ENCODE data around the gene ATP5ME. TPM values are rescaled to one million over a fixed set of nuclear protein-coding genes. Genes with fewer than 3 reads are reported as not detected.

ATP5ME gene
- 100 to 1,000 TPM; 539 to 570 TPM for polyA plus RNA-seq

GRCh38 chr4:674172-675035 is at the start of gene ATP5ME, which contains the start of gene MYL5:
TSS of gene ATP5ME (minus strand) at chr4:674276. CDS start at chr4:674247, 29 bp downstream.
TSS of gene MYL5 (plus strand) at chr4:674542. CDS start at chr4:678027, 3,485 bp downstream.
- Histone ChIP-seq H3K36me3 (ENCODE audit: control insufficient read depth in 2 of 2, insufficient read depth in 2 of 2, low read length in 1 of 2) (peaks cover 7 to 12% of the 10 kb centered on the region in 2 donors), H3K27ac (ENCODE audit: low read depth in 2 of 2, low read length in 1 of 2) (peak within 1 kb of the TSS; percentile 89 to 90), H3K4me1 (ENCODE audit: control insufficient read depth in 2 of 2, insufficient read depth in 2 of 2, low read length in 1 of 2) (peaks cover 5 to 29% of the 10 kb centered on the region in 2 donors), H3K4me3 (ENCODE audit: low read depth in 1 of 2, low read length in 2 of 2) (peak within 1 kb of the TSS; percentile 68 to 89), H3K27me3 (ENCODE audit: control insufficient read depth in 1 of 2, insufficient read depth in 2 of 2, low read length in 2 of 2) (no peaks in the 10 kb centered on the region), H3K9me3 (ENCODE audit: control insufficient read depth in 2 of 2, insufficient read depth in 1 of 2, low read depth in 1 of 2, low read length in 1 of 2) (no peaks in the 10 kb centered on the region)
- WGBS, 2 donors: 0 to 1% methylated on average over 68 to 84 of the region's 84 CpGs

- peaks cover 11 to 26% of the 10 kb centered on the region in 2 donors for H3K4me1 ChIP-seq (ENCODE audit: control insufficient read depth in 2 of 2, insufficient read depth in 2 of 2, low read length in 1 of 2)
- H3K27me3 ChIP-seq (ENCODE audit: control insufficient read depth in 1 of 2, insufficient read depth in 2 of 2, low read length in 2 of 2): no peaks in the 10 kb centered on the region
- H3K4me3 ChIP-seq (ENCODE audit: low read depth in 1 of 2, low read length in 2 of 2): no peak overlapping the region
- 98% methylated on average over 61 of the region's 61 CpGs for WGBS, 2 donors
- no peak overlapping the region for H3K27ac ChIP-seq (ENCODE audit: low read depth in 2 of 2, low read length in 1 of 2)
- peaks cover 0 to 16% of the 10 kb centered on the region in 2 donors for H3K36me3 ChIP-seq (ENCODE audit: control insufficient read depth in 2 of 2, insufficient read depth in 2 of 2, low read length in 1 of 2)
- peaks cover 0 to 2% of the 10 kb centered on the region in 2 donors for H3K9me3 ChIP-seq (ENCODE audit: control insufficient read depth in 2 of 2, insufficient read depth in 1 of 2, low read depth in 1 of 2, low read length in 1 of 2)
Observed at GRCh38 chr4:722851-723360, 48.8 kb upstream of the ATP5ME start.

GRCh38 chr4:722169-722725 is 48.2 kb upstream of the ATP5ME start:
- Histone ChIP-seq H3K27me3 (ENCODE audit: control insufficient read depth in 1 of 2, insufficient read depth in 2 of 2, low read length in 2 of 2) (no peaks in the 10 kb centered on the region), H3K27ac (ENCODE audit: low read depth in 2 of 2, low read length in 1 of 2) (peak overlapping the region in 1 of 2 donors; percentile 35), H3K9me3 (ENCODE audit: control insufficient read depth in 2 of 2, insufficient read depth in 1 of 2, low read depth in 1 of 2, low read length in 1 of 2) (peaks cover 0 to 2% of the 10 kb centered on the region in 2 donors), H3K36me3 (ENCODE audit: control insufficient read depth in 2 of 2, insufficient read depth in 2 of 2, low read length in 1 of 2) (peaks cover 0 to 19% of the 10 kb centered on the region in 2 donors), H3K4me1 (ENCODE audit: control insufficient read depth in 2 of 2, insufficient read depth in 2 of 2, low read length in 1 of 2) (peaks cover 14 to 26% of the 10 kb centered on the region in 2 donors), H3K4me3 (ENCODE audit: low read depth in 1 of 2, low read length in 2 of 2) (no peak overlapping the region)
- 95 to 97% methylated on average over 42 to 47 of the region's 47 CpGs for WGBS, 2 donors

- Histone ChIP-seq H3K4me1 (ENCODE audit: control insufficient read depth in 2 of 2, insufficient read depth in 2 of 2, low read length in 1 of 2) (peaks cover 14 to 26% of the 10 kb centered on the region in 2 donors), H3K36me3 (ENCODE audit: control insufficient read depth in 2 of 2, insufficient read depth in 2 of 2, low read length in 1 of 2) (peaks cover 0 to 19% of the 10 kb centered on the region in 2 donors), H3K27ac (ENCODE audit: low read depth in 2 of 2, low read length in 1 of 2) (peak overlapping the region; percentile 14 to 90), H3K4me3 (ENCODE audit: low read depth in 1 of 2, low read length in 2 of 2) (no peak overlapping the region), H3K27me3 (ENCODE audit: control insufficient read depth in 1 of 2, insufficient read depth in 2 of 2, low read length in 2 of 2) (no peaks in the 10 kb centered on the region), H3K9me3 (ENCODE audit: control insufficient read depth in 2 of 2, insufficient read depth in 1 of 2, low read depth in 1 of 2, low read length in 1 of 2) (peaks cover 0 to 2% of the 10 kb centered on the region in 2 donors)
- 69 to 73% methylated on average over 31 of the region's 31 CpGs for WGBS, 2 donors
Observed at GRCh38 chr4:721261-722168, 47.4 kb upstream of the ATP5ME start.

GRCh38 chr4:720111-720860 is 46.2 kb upstream of the ATP5ME start:
- Histone ChIP-seq H3K4me1 (ENCODE audit: control insufficient read depth in 2 of 2, insufficient read depth in 2 of 2, low read length in 1 of 2) (peaks cover 14 to 23% of the 10 kb centered on the region in 2 donors), H3K27me3 (ENCODE audit: control insufficient read depth in 1 of 2, insufficient read depth in 2 of 2, low read length in 2 of 2) (no peaks in the 10 kb centered on the region), H3K4me3 (ENCODE audit: low read depth in 1 of 2, low read length in 2 of 2) (no peak overlapping the region), H3K27ac (ENCODE audit: low read depth in 2 of 2, low read length in 1 of 2) (peak overlapping the region; percentile 54 to 90), H3K36me3 (ENCODE audit: control insufficient read depth in 2 of 2, insufficient read depth in 2 of 2, low read length in 1 of 2) (peaks cover 0 to 19% of the 10 kb centered on the region in 2 donors), H3K9me3 (ENCODE audit: control insufficient read depth in 2 of 2, insufficient read depth in 1 of 2, low read depth in 1 of 2, low read length in 1 of 2) (peaks cover 0 to 2% of the 10 kb centered on the region in 2 donors)
- 89 to 91% methylated on average over 59 of the region's 59 CpGs for WGBS, 2 donors

- Histone ChIP-seq H3K4me3 (ENCODE audit: low read depth in 1 of 2, low read length in 2 of 2) (no peak overlapping the region), H3K27ac (ENCODE audit: low read depth in 2 of 2, low read length in 1 of 2) (no peak overlapping the region), H3K27me3 (ENCODE audit: control insufficient read depth in 1 of 2, insufficient read depth in 2 of 2, low read length in 2 of 2) (no peaks in the 10 kb centered on the region), H3K36me3 (ENCODE audit: control insufficient read depth in 2 of 2, insufficient read depth in 2 of 2, low read length in 1 of 2) (peaks cover 0 to 25% of the 10 kb centered on the region in 2 donors), H3K9me3 (ENCODE audit: control insufficient read depth in 2 of 2, insufficient read depth in 1 of 2, low read depth in 1 of 2, low read length in 1 of 2) (peaks cover 0 to 2% of the 10 kb centered on the region in 2 donors), H3K4me1 (ENCODE audit: control insufficient read depth in 2 of 2, insufficient read depth in 2 of 2, low read length in 1 of 2) (peaks cover 14 to 23% of the 10 kb centered on the region in 2 donors)
- WGBS, 2 donors: 90 to 92% methylated on average over 8 of the region's 8 CpGs
Observed at GRCh38 chr4:718460-718859, 44.4 kb upstream of the ATP5ME start.

GRCh38 chr4:717601-718320 is 43.7 kb upstream of the ATP5ME start:
- H3K27ac ChIP-seq (ENCODE audit: low read depth in 2 of 2, low read length in 1 of 2): no peak overlapping the region
- WGBS, 2 donors: 89 to 90% methylated on average over 32 to 34 of the region's 34 CpGs
- peaks cover 0 to 25% of the 10 kb centered on the region in 2 donors for H3K36me3 ChIP-seq (ENCODE audit: control insufficient read depth in 2 of 2, insufficient read depth in 2 of 2, low read length in 1 of 2)
- peaks cover 14 to 23% of the 10 kb centered on the region in 2 donors for H3K4me1 ChIP-seq (ENCODE audit: control insufficient read depth in 2 of 2, insufficient read depth in 2 of 2, low read length in 1 of 2)
- no peak overlapping the region for H3K4me3 ChIP-seq (ENCODE audit: low read depth in 1 of 2, low read length in 2 of 2)
- H3K9me3 ChIP-seq (ENCODE audit: control insufficient read depth in 2 of 2, insufficient read depth in 1 of 2, low read depth in 1 of 2, low read length in 1 of 2): peaks cover 0 to under 1% of the 10 kb centered on the region in 2 donors
- no peaks in the 10 kb centered on the region for H3K27me3 ChIP-seq (ENCODE audit: control insufficient read depth in 1 of 2, insufficient read depth in 2 of 2, low read length in 2 of 2)

GRCh38 chr4:714087-714486 is 40.0 kb upstream of the ATP5ME start:
- H3K9me3 ChIP-seq (ENCODE audit: control insufficient read depth in 2 of 2, insufficient read depth in 1 of 2, low read depth in 1 of 2, low read length in 1 of 2): no peaks in the 10 kb centered on the region
- H3K36me3 ChIP-seq (ENCODE audit: control insufficient read depth in 2 of 2, insufficient read depth in 2 of 2, low read length in 1 of 2): peaks cover 0 to 17% of the 10 kb centered on the region in 2 donors
- no peak overlapping the region for H3K27ac ChIP-seq (ENCODE audit: low read depth in 2 of 2, low read length in 1 of 2)
- H3K4me1 ChIP-seq (ENCODE audit: control insufficient read depth in 2 of 2, insufficient read depth in 2 of 2, low read length in 1 of 2): peaks cover 3 to 4% of the 10 kb centered on the region in 2 donors
- WGBS, 2 donors: 91 to 96% methylated on average over 18 of the region's 18 CpGs
- H3K27me3 ChIP-seq (ENCODE audit: control insufficient read depth in 1 of 2, insufficient read depth in 2 of 2, low read length in 2 of 2): no peaks in the 10 kb centered on the region
- no peak overlapping the region for H3K4me3 ChIP-seq (ENCODE audit: low read depth in 1 of 2, low read length in 2 of 2)
